ENCODE results near the gene STX8.
"Not testable (repeated sequence)": the region's sequence is repeated elsewhere in the genome, so short reads cannot be mapped to it uniquely, and the experiment has no call there.

Gene STX8

GRCh38 chr17:9361188-9361955 is 214.2 kb downstream of the STX8 start:
- no peak overlapping the region for H3K4me3 ChIP-seq (ENCODE audit: low read depth, low read length)
- TF ChIP-seq CTCF (IDR thresholded peaks at IDR 0.05; ENCODE audit: control insufficient read depth, extremely low read depth, insufficient read depth): no peak
- DNase-seq (ENCODE audit: low read depth): no peak

- TF ChIP-seq CTCF (IDR thresholded peaks at IDR 0.05; ENCODE audit: control insufficient read depth, extremely low read depth, insufficient read depth): no peak
- H3K4me3 ChIP-seq (ENCODE audit: low read depth, low read length): no peak overlapping the region
- DNase-seq (ENCODE audit: low read depth): no peak
These were observed 214.9 kb downstream of the STX8 start for GRCh38 chr17:9360677-9361081.

- TF ChIP-seq CTCF (IDR thresholded peaks at IDR 0.05; ENCODE audit: control insufficient read depth, extremely low read depth, insufficient read depth): no peak
- H3K4me3 ChIP-seq (ENCODE audit: low read depth, low read length): no peak overlapping the region
- DNase-seq (ENCODE audit: low read depth): no peak
These were observed 219.1 kb downstream of the STX8 start for GRCh38 chr17:9356488-9356911.

GRCh38 chr17:9355846-9356245 is 219.8 kb downstream of the STX8 start:
- TF ChIP-seq CTCF (IDR thresholded peaks at IDR 0.05; ENCODE audit: control insufficient read depth, extremely low read depth, insufficient read depth): no peak
- DNase-seq (ENCODE audit: low read depth): no peak
- no peak overlapping the region for H3K4me3 ChIP-seq (ENCODE audit: low read depth, low read length)

GRCh38 chr17:9355231-9355630 is 220.4 kb downstream of the STX8 start:
- DNase-seq (ENCODE audit: low read depth); H3K4me3 ChIP-seq (ENCODE audit: low read depth, low read length): not testable (repeated sequence)

GRCh38 chr17:9350080-9350479 is 225.5 kb downstream of the STX8 start:
- H3K4me3 ChIP-seq (ENCODE audit: low read depth, low read length): no peak overlapping the region
- no peak for DNase-seq (ENCODE audit: low read depth)
- no peak for TF ChIP-seq CTCF (IDR thresholded peaks at IDR 0.05; ENCODE audit: control insufficient read depth, extremely low read depth, insufficient read depth)

GRCh38 chr17:9346296-9346926 is 229.2 kb downstream of the STX8 start:
- no peak overlapping the region for H3K4me3 ChIP-seq (ENCODE audit: low read depth, low read length)
- TF ChIP-seq CTCF (IDR thresholded peaks at IDR 0.05; ENCODE audit: control insufficient read depth, extremely low read depth, insufficient read depth): no peak
- no peak for DNase-seq (ENCODE audit: low read depth)

Measured in LNCaP clone FGC (cell line).